NCI-H2196 (cell line): Measurements from ENCODE around the gene RALGAPB.

ENCODE experiments used
- DNase-seq: peaks from one replicate; lab custom pipeline; 2025; ENCODE audit not compliant: unreplicated experiment; lab: John Stamatoyannopoulos, UW

The RALGAPB gene

GRCh38 chr20:38603286-38603685, 130.6 kb downstream of the RALGAPB start:
- no peak for DNase-seq

GRCh38 chr20:38604873-38605303, 132.2 kb downstream of the RALGAPB start:
- no peak for DNase-seq

DNA sequence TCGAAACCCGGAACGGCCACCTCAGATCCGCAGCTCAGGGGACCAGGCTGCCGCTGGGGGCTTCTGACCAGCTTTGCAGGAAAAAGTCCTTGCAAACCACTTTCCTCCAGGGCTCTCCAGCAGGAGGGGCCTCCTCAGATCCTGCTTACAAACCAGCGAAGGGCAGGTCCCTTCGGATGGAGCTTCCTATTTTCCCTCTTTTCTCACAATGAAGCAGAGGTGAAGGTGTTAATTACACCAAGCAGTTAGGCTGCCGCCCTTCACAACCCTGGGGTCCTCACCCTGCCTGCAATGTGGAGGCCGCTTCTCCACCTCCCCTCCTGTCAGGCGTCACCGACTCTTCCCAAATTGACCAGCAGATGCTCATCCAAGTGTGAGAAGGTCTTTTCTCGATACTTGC, 134.7 kb downstream of the RALGAPB start:
- DNase-seq: no peak

- DNase-seq: no peak
These were observed 135.5 kb downstream of the RALGAPB start for GRCh38 chr20:38608188-38608587.

- no peak for DNase-seq
These were observed 137.2 kb downstream of the RALGAPB start for GRCh38 chr20:38609815-38610214.

- no peak for DNase-seq
These were observed 137.9 kb downstream of the RALGAPB start for GRCh38 chr20:38610521-38610920.

DNA sequence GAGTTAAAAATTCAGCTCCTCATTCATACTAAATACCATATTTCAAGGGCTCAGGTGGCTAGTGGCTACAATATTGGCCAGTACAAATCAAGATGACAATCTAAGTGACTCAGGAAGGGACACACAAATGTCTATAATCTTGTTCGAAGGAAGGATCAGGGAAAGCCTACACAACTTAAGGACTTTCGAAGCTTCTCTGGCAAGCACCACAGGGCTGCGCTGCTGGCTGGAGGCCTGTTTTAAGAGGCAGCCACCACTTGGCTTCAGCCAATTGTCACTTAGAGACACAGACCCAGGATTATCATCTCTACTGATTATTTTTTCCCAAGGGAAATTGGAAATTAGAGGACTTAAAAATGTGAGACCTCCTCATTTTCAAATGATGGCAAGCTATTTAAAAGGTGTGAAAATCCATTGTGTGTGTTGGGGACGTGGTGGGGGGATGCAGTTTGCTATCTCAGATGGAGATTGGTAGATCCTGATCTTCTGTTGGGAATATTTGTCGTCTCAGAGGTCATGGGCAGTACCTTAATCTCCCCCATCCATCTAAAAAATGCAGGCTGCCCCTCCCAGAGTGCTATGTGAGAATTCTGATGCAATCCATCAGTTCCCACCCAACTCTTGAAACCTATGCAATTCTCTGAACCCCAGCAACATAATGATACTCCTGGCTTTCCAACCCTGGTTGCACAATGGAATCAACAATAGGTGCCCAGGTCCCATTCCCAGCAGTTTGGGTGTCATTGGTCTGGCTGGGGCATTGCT, 140.3 kb downstream of the RALGAPB start:
- DNase-seq: no peak

DNA sequence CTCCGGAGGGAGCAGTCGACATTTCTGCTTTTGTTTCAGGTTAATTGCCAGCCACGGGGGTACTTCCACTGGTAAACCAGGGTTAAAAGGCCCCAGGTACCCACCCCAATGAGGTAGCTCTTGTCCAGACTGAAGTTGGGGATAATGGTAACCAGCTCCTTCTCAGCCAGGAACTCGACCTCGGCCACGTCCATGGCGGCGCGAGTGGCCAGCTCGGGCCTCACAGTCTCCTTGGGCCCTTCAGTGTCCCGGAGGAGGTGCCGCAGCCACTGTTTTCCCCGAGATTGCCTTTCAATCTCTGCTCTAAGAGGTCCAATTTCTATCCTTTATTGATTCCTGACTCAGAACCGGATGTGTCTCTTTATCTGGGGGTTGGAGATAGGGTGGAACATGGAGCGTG, 142.6 kb downstream of the RALGAPB start:
- DNase-seq: no peak

DNA sequence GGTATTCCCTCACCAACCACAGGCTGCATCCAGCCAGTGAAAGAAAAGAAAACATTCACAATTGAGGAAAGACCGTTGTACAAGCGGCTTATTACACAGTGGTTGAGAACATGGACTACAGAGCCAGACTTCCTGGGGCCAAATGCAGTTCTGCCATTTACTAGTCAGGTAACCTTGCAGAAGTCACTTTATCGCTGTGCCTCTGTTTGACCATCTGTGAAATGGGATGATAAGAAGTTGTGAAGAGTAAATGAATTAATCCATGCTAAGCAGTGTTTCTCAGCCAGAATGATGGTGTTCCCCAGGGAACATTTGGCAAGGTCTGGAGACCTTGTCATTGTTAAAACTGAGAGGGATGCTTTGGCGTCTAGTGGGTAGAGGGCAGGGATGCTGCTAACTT, 143.8 kb downstream of the RALGAPB start:
- DNase-seq: no peak

GRCh38 chr20:38617011-38617829, 144.6 kb downstream of the RALGAPB start:
- no peak for DNase-seq

GRCh38 chr20:38617830-38618196, 145.2 kb downstream of the RALGAPB start:
- no peak for DNase-seq

DNA sequence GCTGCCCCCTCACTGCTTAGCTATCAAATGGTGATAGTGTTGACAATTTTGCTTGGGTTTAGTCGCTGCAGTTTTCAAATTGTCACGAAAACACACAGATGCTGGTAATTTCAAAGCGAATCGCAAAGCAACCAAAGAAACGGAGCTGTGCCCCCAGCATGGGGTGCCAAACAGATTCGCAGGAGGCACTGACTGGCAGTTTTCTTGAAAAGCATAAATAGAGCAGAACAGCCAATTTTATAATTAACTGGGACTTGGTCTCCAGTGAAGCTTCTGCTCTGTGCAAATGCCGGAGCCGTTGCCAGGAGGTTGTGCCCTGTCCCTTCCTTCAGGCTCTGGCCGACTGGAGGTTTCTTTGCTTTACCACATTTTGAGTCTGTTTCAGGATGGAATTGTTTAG, 147.8 kb downstream of the RALGAPB start:
- DNase-seq: no peak

GRCh38 chr20:38623061-38623460, 150.4 kb downstream of the RALGAPB start:
- no peak for DNase-seq

DNA sequence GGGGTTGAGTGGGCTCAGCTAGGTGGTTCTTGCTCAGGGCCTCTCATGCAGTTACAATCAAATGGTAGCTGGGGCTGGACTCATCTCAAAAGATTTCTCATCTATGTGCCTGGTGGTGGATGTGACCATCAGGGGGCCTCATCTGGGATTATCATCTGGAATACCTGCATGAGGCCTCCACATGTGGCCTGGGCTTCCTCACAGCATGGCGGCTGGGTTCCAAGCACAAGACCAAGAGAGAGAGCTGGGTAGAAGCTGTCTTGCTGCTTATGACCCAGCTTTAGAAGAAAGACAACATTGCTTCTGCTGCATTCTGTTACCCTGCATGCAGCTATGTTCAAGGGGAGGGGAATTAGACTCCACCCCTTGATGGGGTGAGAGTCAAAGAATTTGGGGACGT, 151.4 kb downstream of the RALGAPB start:
- no peak for DNase-seq

GRCh38 chr20:38625896-38626295, 153.3 kb downstream of the RALGAPB start:
- DNase-seq: no peak

DNA sequence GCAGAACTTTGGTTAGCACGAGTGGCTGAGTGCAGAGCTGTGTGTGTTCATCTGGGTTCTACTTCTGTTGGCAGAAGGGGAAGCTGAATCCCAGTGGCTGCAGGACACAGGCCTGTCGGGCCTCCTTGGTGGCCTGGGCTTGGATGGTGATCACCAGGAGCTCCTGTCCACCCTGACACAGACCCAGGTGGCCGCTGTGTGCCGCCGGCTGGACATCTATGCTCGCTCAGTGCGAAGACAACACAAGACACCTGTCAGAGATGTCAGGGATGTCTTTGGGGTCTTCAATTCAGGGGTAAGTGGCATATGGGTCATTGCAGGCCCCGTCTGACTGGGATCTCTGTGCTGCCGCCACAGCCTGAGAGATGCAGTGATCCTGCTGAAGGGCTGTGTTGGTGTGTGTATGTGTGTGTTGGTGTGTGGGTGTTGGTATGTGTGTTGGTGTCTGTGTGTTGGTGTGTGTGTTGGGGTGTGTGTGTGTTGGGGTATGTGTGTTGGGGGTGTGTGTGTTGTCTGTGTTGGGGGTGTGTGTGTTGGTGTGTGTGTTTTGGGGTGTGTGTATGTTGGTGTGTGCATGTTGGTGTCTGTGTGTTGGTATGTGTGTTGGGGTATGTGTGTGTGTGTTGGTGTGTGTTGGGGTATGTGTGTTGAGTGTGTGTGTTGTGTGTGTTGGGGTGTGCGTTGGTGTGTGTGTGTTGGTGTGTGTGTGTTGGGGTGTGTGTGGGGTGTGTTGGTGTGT, 154.4 kb downstream of the RALGAPB start:
- DNase-seq: no peak
